ENCODE data around the gene GALR3. TPM values are rescaled to one million over a fixed set of nuclear protein-coding genes. Genes with fewer than 3 reads are reported as not detected.
A peak's percentile ranks its signal among the peaks of the same experiment; 100 is the strongest.

Gene GALR3
- total RNA-seq, 1 donor from 2014 or later: not detected

DNA sequence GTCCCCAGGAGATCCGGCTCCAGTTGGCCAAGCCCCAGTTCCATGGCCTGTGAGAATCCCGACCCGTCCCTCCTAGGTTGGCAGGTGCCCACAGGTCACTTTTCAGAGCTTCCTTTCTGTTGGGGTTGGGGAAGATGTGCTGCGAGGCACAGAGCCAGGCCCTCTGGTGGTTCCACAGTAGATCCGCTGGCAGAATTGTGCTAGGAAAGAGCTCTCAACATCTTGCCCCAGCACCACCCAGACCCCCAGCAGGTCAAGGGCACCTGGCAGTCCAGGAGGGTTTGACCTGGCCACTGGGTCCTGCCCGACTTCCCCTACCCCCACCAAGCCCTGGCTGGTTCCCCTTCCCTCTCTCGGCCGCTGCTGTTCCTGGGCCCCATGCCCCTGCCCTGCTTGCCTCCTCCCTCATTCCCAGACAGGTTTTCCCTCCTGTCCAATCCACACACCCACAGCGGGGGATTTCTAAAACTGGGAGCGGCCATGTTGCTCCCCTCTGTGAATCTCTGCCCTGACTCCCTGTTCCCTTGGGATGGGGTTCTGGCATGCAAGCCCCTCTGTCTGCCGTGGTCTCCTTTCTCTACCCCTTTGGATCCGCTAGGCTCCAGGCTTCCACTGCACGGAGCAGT, 41.6 kb upstream of the GALR3 start:
- no peak for FAIRE-seq

DNA sequence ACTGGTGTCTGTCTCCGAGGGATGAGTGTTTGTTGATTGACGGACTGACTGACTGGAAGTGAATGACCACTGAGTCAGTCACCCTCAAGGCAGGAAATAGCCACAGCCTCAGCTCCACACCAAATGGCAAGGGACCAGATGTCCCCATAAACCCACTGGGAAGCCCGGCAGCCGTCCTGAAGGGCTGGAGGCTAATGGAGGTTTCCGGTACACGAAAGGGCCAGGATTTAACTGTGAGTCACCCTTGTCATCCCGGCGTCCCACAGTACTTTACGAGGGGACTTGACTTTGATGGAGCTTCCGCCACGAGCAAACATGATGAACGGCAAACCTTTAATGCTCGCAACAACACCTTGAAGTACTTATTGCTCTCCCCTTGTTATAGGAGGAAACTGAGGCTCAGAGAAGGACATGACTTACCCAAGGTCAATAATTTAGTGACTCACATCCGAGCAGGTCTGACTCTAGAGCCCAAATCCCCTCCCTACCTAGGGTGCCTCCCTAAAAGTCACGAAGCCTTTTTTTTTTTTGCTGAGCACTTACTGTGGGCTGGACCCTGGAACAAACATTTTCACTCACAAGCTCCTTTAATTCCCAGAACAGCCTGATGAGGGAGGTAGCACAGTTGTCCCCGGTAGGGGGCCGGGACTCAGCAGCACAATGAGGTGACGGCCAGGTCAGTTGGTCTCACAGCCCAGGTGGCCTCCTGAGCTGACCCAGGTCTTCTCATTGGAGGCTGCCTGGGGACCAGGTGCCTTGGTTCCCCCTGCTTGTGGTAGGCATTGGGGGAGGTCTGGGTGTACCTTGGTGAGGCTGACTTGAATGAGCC, 40.6 kb upstream of the GALR3 start:
- Histone ChIP-seq H3K4me1 (ENCODE audit: insufficient read depth, low read length) (peaks cover 8% of the 10 kb centered on the region), H3K79me2 (ENCODE audit: insufficient read depth, low read length) (no peaks in the 10 kb centered on the region), H4K20me1 (ENCODE audit: insufficient read depth, low read length) (no peaks in the 10 kb centered on the region), H3K27ac (ENCODE audit: low read depth, low read length) (no peak overlapping the region), H3K9ac (ENCODE audit: low read length) (no peak overlapping the region), H3K9me3 (ENCODE audit: insufficient read depth, low read depth, low read length) (no peaks in the 10 kb centered on the region), H3K4me3 (ENCODE audit: insufficient read depth, low read depth, low read length) (no peak overlapping the region), H3K36me3 (ENCODE audit: insufficient read depth, low read length) (no peaks in the 10 kb centered on the region), H3K4me2 (ENCODE audit: low read length) (peak overlapping the region; percentile 41), H3K27me3 (ENCODE audit: insufficient read depth, low read length) (no peaks in the 10 kb centered on the region), H2AFZ (ENCODE audit: low read depth, low read length) (no peak overlapping the region)
- TF ChIP-seq CTCF (IDR thresholded peaks at IDR 0.05; ENCODE audit: insufficient read depth, low read depth, low read length) (no peak), EZH2 (IDR thresholded peaks at IDR 0.05; ENCODE audit: insufficient read depth, low read length) (no peak)
- Mint-ChIP-seq H3K27me3 (ENCODE audit: low read depth, unreplicated experiment) (peaks cover 20% of the 10 kb centered on the region), H3K4me3 (ENCODE audit: unreplicated experiment) (no peak overlapping the region), H3K9me3 (ENCODE audit: unreplicated experiment) (peaks cover 3% of the 10 kb centered on the region), H3K36me3 (ENCODE audit: low read depth, unreplicated experiment) (peaks cover 7% of the 10 kb centered on the region), H3K4me1 (ENCODE audit: low read depth, unreplicated experiment) (peaks cover 2% of the 10 kb centered on the region), H3K27ac (ENCODE audit: unreplicated experiment) (no peak overlapping the region)
- peak; percentile 22 for DNase-seq (ENCODE audit: low read depth)
- no peak for FAIRE-seq

More for the DNA sequence above, 41.6 kb upstream of the GALR3 start:
- DNase-seq (ENCODE audit: low read depth): no peak
- H3K4me1 Mint-ChIP-seq (ENCODE audit: low read depth, unreplicated experiment): peaks cover 2% of the 10 kb centered on the region
- H3K27me3 ChIP-seq (ENCODE audit: insufficient read depth, low read length): no peaks in the 10 kb centered on the region
- H3K4me3 Mint-ChIP-seq (ENCODE audit: unreplicated experiment): no peak overlapping the region
- peaks cover 20% of the 10 kb centered on the region for H3K27me3 Mint-ChIP-seq (ENCODE audit: low read depth, unreplicated experiment)
- no peak overlapping the region for H2AFZ ChIP-seq (ENCODE audit: low read depth, low read length)
- H3K36me3 Mint-ChIP-seq (ENCODE audit: low read depth, unreplicated experiment): peaks cover 7% of the 10 kb centered on the region
- no peak overlapping the region for H3K4me3 ChIP-seq (ENCODE audit: insufficient read depth, low read depth, low read length)
- peaks cover 3% of the 10 kb centered on the region for H3K9me3 Mint-ChIP-seq (ENCODE audit: unreplicated experiment)
- H3K9me3 ChIP-seq (ENCODE audit: insufficient read depth, low read depth, low read length): no peaks in the 10 kb centered on the region
- no peak overlapping the region for H3K27ac Mint-ChIP-seq (ENCODE audit: unreplicated experiment)
- H4K20me1 ChIP-seq (ENCODE audit: insufficient read depth, low read length): no peaks in the 10 kb centered on the region
- peaks cover 17% of the 10 kb centered on the region for H3K4me1 ChIP-seq (ENCODE audit: insufficient read depth, low read length)
- no peaks in the 10 kb centered on the region for H3K79me2 ChIP-seq (ENCODE audit: insufficient read depth, low read length)
- H3K9ac ChIP-seq (ENCODE audit: low read length): no peak overlapping the region
- H3K27ac ChIP-seq (ENCODE audit: low read depth, low read length): no peak overlapping the region
- no peak for TF ChIP-seq EZH2 (IDR thresholded peaks at IDR 0.05; ENCODE audit: insufficient read depth, low read length)
- peak; percentile 15 for TF ChIP-seq CTCF (IDR thresholded peaks at IDR 0.05; ENCODE audit: insufficient read depth, low read depth, low read length)
- H3K36me3 ChIP-seq (ENCODE audit: insufficient read depth, low read length): no peaks in the 10 kb centered on the region
- no peak overlapping the region for H3K4me2 ChIP-seq (ENCODE audit: low read length)

Measured in astrocyte (in vitro differentiated cells and primary cell).